GM12872 (cell line): ENCODE results near the gene TECRL.
A peak's percentile ranks its signal among the peaks of the same experiment; 100 is the strongest.

ENCODE experiments used
- CTCF ChIP-seq: IDR thresholded peaks from 3 replicates; pipeline ENCODE4 v1.5.1; 2011; ENCODE audit warnings: low read depth, mild to moderate bottlenecking, low read length, moderate library complexity; ENCODE audit not compliant: insufficient read depth

The TECRL gene

GRCh38 chr4:64327237-64327636, 82.0 kb downstream of the TECRL start:
- no peak for TF ChIP-seq CTCF

GRCh38 chr4:64326507-64326906, 82.7 kb downstream of the TECRL start:
- TF ChIP-seq CTCF = no peak

- no peak for TF ChIP-seq CTCF
These were observed 103.0 kb downstream of the TECRL start for GRCh38 chr4:64306255-64306565.

GRCh38 chr4:64305565-64306254, 103.5 kb downstream of the TECRL start:
- TF ChIP-seq CTCF = no peak

GRCh38 chr4:64272432-64272831, 136.8 kb downstream of the TECRL start:
- TF ChIP-seq CTCF = no peak

GRCh38 chr4:64271601-64272081, 137.6 kb downstream of the TECRL start:
- TF ChIP-seq CTCF = 0 out of 3 replicates have a peak, but pooled peaks have one; percentile 9

- TF ChIP-seq CTCF = no peak
These were observed 142.6 kb downstream of the TECRL start for GRCh38 chr4:64266669-64267068.
